GM10248 (cell line): ENCODE results near the gene RBP5.

ENCODE experiments used
- CTCF ChIA-PET: fragments of 300-600 bp; sonication (Branson Sonifier 250); formaldehyde crosslinking; extraction: SDS; loops from one replicate; lab custom pipeline; 2021; ENCODE audit warnings: antibody characterized with exemption; lab: Yijun Ruan, JAX
- POLR2A ChIA-PET: fragments of 350-650 bp; sonication (Branson Sonifier 250); formaldehyde crosslinking; extraction: SDS; loops from one replicate; lab custom pipeline; 2020; ENCODE audit warnings: antibody characterized with exemption; lab: Yijun Ruan, JAX
- DNase-seq: peaks from one replicate; pipeline ENCODE4 v3.0.0; 2012; ENCODE audit errors: extremely low spot score
- CTCF ChIP-seq: IDR thresholded peaks from 2 replicates; pipeline ENCODE4 v1.5.1; 2012; ENCODE audit warnings: mild to moderate bottlenecking, low read depth; ENCODE audit errors: extremely low read depth, missing control alignments, control extremely low read depth

Gene RBP5

GRCh38 chr12:7150841-7151240 lies 22.2 kb upstream of the RBP5 start:
- POLR2A ChIA-PET: no interaction called here
- no peak for DNase-seq
- CTCF ChIA-PET: interaction anchor here (0.8 to 1.4 kb wide), 3 partner anchors 9 to 43 kb away, joined by 3 read pairs; no protein-coding TSS in a partner anchor
- no peak for TF ChIP-seq CTCF

GRCh38 chr12:7150356-7150755 lies 21.7 kb upstream of the RBP5 start:
- ChIA-PET CTCF (interaction anchor here (0.8 to 1.4 kb wide), 3 partner anchors 8 to 42 kb away, joined by 3 read pairs; no protein-coding TSS in a partner anchor), POLR2A (no interaction called here)
- TF ChIP-seq CTCF: no peak
- no peak for DNase-seq

- POLR2A ChIA-PET: no interaction called here
- no peak for DNase-seq
- TF ChIP-seq CTCF: no peak
- CTCF ChIA-PET: interaction anchor here (0.5 to 1.7 kb wide), 2 partner anchors 34 to 394 kb away, joined by 3 to 5 read pairs; partner anchors contain the start of gene MLF2
Measured at GRCh38 chr12:7146906-7147305, 18.2 kb upstream of the RBP5 start.

GRCh38 chr12:7146228-7146627 lies 17.5 kb upstream of the RBP5 start:
- CTCF ChIA-PET: interaction anchor here (1.1 to 2.6 kb wide), 6 partner anchors 9 to 222 kb away, joined by 3 to 17 read pairs (median 4); no protein-coding TSS in a partner anchor
- no peak for TF ChIP-seq CTCF
- no peak for DNase-seq
- POLR2A ChIA-PET: no interaction called here

- ChIA-PET CTCF (interaction anchor here (0.7 to 2.7 kb wide), 10 partner anchors 8 to 221 kb away, joined by 3 to 17 read pairs (median 4); partner anchors contain the start of gene C1RL), POLR2A (interaction anchor here (0.6 kb wide), 1 partner anchor 76 kb away, joined by 3 read pairs; no protein-coding TSS in a partner anchor)
- TF ChIP-seq CTCF: no peak
- no peak for DNase-seq
Measured at GRCh38 chr12:7145671-7146070, 17.0 kb upstream of the RBP5 start.

- CTCF ChIA-PET: interaction anchor here (0.7 to 2.7 kb wide), 14 partner anchors 9 to 220 kb away, joined by 3 to 17 read pairs (median 4); partner anchors contain the start of gene C1RL
- no peak for TF ChIP-seq CTCF
- DNase-seq: peak; percentile 51
- POLR2A ChIA-PET: no interaction called here
Measured at GRCh38 chr12:7144414-7145120, 15.9 kb upstream of the RBP5 start.
